GM21515 (cell line): Measurements from ENCODE around the gene LEKR1.

Experiments used
- ATAC-seq: cut with Tn5 transposase; IDR thresholded peaks from one replicate; pipeline ENCODE4 v1.9.1; 2021; ENCODE audit not compliant: unreplicated experiment

The LEKR1 gene

DNA sequence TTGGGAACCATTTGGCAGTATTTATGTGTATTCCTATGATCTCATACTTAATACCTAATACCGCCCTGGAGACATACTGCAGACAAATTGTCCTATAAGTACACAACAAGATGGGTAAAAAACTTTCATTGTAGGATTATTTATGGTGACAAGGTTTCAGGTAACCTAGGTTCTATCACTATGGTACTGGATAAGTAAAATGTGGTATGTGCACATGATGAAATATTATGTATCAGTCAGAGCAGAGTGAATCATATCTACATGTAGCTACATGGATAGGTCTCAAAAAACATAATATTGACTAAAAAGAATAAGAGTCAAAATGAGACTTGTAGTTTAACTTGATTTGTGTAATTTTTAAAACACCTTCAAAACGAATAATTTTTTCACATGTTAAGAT lies 147.8 kb downstream of the LEKR1 start:
- ATAC-seq: no peak

DNA sequence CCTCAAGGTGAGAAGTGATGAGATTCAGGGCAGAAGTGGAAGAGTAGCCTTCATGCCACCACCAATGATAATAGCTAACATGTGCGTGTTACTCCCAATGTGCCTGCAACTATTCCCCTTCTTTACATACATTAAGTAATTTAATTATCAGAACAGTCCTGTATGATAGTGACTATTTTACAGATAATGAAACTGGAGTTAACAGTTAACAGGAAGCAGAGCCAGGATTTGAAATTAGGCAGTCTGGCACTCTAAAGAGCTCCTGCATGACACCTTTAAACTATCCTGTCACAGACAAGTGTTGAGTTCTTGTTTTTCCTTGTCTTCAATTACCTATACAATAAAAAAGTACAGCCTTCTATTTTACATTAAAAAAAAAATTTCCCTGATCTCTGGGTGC lies 148.8 kb downstream of the LEKR1 start:
- no peak for ATAC-seq

DNA sequence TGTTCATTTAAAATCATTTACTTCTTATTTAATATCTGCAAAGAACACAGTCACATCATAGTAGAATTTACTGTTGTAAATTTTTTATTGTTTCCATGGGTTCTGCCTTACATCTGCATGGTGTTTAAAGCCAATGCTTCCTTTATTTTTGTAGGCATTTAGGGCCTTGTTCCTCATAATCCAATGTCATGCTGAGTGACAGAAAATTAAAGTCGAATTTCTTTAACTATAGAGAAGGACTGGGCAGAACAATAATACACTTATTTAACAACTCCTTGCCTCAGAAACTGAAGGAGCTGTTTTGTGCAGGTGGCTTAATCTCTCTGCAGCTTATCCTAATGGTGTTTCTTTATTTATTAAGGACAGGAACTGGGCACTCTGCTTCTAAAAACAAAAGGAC lies 149.6 kb downstream of the LEKR1 start:
- no peak for ATAC-seq

- no peak for ATAC-seq
Measured at GRCh38 chr3:156976933-156977332, 150.8 kb downstream of the LEKR1 start.

- peak; percentile 96 for ATAC-seq
Measured at GRCh38 chr3:156978481-156978961, 152.4 kb downstream of the LEKR1 start.

DNA sequence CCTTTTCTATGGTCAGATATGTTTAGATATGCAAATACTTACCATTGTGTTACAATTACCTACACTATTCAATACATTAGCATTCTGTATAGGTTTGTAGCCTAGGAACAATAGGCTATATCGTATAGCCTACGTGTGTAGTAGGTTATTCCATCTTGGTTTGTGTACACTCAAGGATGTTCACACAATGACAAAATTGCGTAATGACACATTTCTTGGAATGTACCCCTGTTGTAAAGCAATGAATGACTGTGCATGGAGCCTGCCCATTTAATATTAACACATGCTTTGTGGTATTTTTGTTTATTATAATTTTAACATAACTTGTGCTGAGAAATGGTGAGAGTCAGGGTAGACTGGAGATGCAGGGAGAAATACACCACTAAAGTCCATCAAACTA lies 154.9 kb downstream of the LEKR1 start:
- no peak for ATAC-seq

DNA sequence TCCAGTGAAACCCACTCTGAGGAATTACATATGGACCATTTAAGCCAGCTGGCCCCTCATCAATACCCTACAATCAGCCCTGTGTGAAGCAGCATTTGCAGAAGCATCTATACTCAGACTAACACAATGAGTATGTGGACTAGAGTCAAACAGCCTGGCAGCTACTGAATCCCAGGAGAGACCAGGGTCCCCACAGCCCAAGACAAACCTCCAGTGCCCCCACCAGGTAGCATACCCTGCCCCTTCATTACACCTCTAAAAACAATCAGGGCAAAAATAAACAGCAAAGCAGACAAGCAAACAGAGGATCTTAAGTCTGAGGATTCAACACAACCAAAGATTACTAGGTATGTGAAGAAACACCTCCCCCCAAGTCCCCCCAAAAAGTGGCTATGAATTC lies 157.4 kb downstream of the LEKR1 start:
- ATAC-seq: no peak

DNA sequence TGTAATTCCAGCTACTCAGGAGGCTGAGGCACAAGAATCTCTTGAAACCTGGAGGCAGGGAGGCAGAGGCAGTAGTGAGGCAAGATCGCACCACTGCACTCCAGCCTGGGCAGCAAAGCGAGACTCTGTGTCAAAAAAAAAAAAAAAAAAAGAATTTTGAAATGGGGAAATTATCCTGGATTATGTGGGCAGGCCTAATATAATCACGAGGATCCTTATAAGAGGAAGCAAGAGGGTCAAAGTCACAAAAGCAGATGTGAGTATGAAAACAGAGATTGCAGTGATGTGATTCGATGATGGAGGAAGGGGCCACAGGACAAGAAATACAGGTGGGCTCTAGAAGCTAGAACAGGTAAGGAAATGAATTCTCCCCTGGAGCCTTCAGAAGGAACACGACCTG lies 159.6 kb downstream of the LEKR1 start:
- no peak for ATAC-seq

DNA sequence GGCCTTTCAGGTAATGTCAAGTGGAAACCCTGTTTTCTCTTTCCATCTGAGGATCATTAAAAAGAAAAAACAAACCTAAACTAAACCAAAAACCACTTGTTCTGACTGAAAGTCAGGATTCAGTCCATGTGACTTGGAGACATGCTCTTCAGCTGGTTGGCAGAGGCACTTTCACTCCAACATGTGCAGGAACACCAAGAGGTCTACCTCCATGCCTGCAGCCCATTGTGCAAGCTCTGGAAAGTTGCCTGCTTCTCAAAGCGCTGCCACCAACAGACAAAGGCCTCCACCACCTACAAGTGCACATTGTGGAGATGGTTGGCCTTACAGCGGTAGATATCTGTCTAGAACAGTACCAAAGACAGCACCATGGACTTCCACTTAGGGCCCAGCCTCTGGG lies 161.8 kb downstream of the LEKR1 start:
- no peak for ATAC-seq

DNA sequence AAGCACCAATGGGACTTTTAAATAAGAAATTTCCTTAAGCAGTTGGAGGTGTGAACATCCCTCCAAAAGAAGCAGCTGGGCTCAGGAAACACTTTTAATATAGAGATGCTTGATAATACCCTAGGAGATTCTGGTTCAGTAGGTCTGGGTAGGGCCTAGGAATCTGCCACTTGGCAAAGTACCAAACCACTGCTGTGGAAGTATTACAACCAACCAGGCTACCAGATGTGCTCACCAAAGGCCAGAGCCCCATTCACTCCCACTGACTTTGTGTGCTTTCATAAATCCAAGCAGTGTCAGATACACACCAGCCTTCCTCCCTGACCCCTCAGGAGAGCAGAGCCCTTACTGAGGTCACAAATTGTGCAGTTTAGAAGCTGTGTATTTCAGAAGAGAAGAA lies 171.2 kb downstream of the LEKR1 start:
- no peak for ATAC-seq

GRCh38 chr3:157001221-157001957 lies 175.2 kb downstream of the LEKR1 start:
- ATAC-seq: no peak

DNA sequence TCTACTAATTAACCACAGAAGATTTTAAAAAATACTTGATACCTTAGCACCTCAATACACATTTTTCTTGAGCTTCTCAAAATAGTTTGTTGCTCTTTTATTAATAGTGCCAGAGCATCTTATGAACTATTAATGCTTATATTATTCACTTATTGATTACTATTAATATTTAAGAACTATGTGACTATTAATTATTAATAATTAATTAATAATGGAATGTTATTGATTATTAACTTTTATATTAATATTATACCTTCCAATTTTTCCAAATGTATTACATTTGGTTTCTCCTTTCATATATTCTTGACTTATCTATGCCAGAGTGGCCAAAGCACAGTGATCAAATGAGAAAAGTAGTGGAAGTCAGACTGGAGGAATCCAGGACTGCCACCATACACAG lies 195.5 kb downstream of the LEKR1 start:
- ATAC-seq: no peak

GRCh38 chr3:157023226-157023625 lies 197.1 kb downstream of the LEKR1 start:
- no peak for ATAC-seq

- ATAC-seq: no peak
Measured at GRCh38 chr3:157026091-157026490, 199.9 kb downstream of the LEKR1 start.

GRCh38 chr3:157027861-157028745 lies 201.9 kb downstream of the LEKR1 start:
- ATAC-seq: no peak

DNA sequence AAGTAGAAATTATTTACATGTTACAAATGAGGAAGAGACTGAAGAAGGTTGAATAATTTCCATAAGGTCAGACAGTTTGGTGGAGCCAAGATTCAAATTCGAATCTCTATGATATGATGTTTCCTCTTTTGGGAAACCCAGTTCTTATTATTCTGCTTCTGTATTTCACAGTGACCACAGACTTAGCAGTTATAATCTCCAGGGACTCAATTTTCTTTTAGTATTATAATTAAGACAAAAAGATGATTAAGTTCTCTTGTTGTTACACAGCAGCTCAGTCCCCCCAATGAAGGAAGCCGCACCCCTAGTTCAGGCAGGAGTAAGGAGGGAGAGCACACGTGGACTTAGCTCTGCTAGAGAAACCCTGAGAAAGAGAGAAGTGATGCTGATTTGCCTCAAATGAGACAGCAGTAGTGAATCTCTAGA lies 203.2 kb downstream of the LEKR1 start:
- no peak for ATAC-seq

DNA sequence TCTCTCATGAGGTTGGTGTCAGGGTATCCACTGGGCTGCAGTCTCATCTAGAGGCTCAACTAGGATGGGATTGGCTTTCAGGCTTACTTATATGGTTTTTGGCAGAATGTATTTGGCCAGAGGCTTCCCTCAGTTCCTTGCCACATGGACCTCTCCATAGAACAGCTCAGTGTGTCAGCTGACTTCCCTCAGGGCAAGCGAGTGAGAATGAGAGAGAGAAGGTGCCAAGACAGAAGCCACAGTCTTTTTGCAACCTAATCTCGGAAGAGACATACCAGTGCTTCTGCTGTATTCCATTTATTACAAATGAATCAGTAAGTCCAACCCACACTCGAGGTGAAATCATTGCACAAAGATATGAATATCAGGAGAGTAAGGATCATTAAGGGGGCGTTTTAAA lies 204.6 kb downstream of the LEKR1 start:
- no peak for ATAC-seq

GRCh38 chr3:157033001-157033400 lies 206.8 kb downstream of the LEKR1 start:
- ATAC-seq: no peak

GRCh38 chr3:157040456-157040855 lies 214.3 kb downstream of the LEKR1 start:
- ATAC-seq: no peak

GRCh38 chr3:157042226-157042625 lies 216.1 kb downstream of the LEKR1 start:
- ATAC-seq: no peak

DNA sequence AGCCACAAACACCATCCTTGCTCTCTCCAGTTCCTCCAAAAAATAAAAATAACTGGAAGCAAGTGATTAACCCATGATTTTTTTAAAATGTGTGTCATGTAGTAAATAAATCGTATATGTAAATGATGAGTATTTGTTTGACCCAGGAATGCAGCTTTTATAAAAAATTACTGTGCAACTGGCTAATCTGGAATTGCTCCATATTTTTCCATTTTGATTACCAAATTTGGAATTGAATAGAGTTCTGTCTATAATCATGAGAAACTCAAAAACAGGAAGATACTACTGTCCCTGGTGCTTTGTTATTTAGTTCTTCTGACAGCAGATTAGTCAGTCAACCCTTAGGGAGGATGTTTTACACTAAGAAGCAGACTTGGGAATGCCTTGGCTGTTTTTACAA lies 217.6 kb downstream of the LEKR1 start:
- no peak for ATAC-seq

- ATAC-seq: no peak
Measured at GRCh38 chr3:157045238-157045850, 219.2 kb downstream of the LEKR1 start.
